Tibial nerve (tissue), 3 donors: ENCODE results near the gene EFCAB11.

Experiments
- CTCF ChIP-seq, 5 experiments: fragments of 200-600 bp in 3 of 5; fragments of 450-650 bp in 2 of 5; sonication (generic) in 3 of 5; IDR thresholded peaks; one replicate each; pipeline ENCODE4 v1.5.1; 2016 to 2019; ENCODE audit warnings: antibody characterized with exemption in 5 of 5, mild to moderate bottlenecking in 3 of 5, moderate library complexity in 2 of 5
- POLR2A ChIP-seq, 2 donors: fragments of 450-650 bp; IDR thresholded peaks; one replicate each; pipeline ENCODE4 v1.6.1; 2017; ENCODE audit warnings: antibody characterized with exemption in 2 of 2, mild to moderate bottlenecking in 2 of 2, moderate library complexity in 2 of 2

- TF ChIP-seq CTCF (IDR thresholded peaks at IDR 0.05) (no peak), POLR2A (IDR thresholded peaks at IDR 0.05) (no peak)
Observed at GRCh38 chr14:89924268-89924667, 30.3 kb downstream of the EFCAB11 start.
